Measurements from ENCODE around the gene TTLL9. TPM values are rescaled to one million over a fixed set of nuclear protein-coding genes. Genes with fewer than 3 reads are reported as not detected.
A peak's percentile ranks its signal among the peaks of the same experiment; 100 is the strongest.

The TTLL9 gene
- total RNA-seq, 2 experiments from 2014 or later = not detected

DNA sequence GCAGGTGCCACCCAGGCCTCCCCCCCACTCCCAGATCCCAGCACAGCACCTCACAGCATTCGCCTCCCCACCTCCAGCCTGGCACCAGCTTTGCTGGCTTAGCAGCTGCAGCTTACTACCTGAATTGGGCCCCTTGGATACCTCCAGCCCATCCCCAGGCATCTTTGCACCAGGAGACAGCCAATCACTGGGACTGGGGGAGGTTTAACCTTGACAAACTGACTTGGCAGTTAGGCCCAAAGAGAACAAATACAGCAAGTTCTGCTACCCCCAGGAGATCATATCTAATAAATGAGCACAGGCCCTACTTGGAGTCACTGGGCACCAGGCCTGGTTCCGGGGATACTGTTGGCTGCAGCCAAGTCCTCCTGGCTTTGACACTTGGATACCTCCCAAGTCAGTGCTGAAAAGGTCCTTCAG lies 72.6 kb downstream of the TTLL9 start:
- Mint-ChIP-seq H3K9me3 (no peaks in the 10 kb centered on the region), H3K27ac (no peak overlapping the region), H3K27me3 (no peaks in the 10 kb centered on the region), H3K36me3 (ENCODE audit: low read depth) (peaks cover 30% of the 10 kb centered on the region), H3K4me1 (no peaks in the 10 kb centered on the region), H3K4me3 (no peak overlapping the region)
- ChIA-PET POLR2A (no interaction called here), CTCF (interaction anchor here (3.4 kb wide), 1 partner anchor 9 kb away, joined by 16 read pairs; the partner anchor contains the start of gene PDRG1)
- no peak for DNase-seq

DNA sequence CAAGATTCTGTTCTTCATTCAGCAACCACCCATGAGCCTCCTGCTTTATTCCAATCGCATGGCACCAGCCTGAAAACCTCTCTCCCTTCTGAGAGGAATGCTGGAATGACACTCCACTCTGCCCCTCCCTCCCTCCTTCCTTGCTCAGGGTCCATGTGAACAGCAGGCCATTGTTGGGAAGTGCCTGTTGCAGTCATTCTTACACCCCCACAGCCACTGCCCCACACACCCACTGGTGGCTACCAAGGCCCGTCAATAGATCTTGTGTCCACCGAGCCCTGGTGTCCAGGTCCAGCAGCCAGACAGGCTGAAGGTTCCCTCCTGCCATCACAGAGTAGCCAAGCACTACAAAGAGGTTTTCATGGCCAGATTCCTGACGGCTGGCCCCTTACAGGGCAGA lies 74.9 kb downstream of the TTLL9 start:
- CTCF ChIA-PET = no interaction called here
- POLR2A ChIA-PET = interaction anchor here (0.6 kb wide), 1 partner anchor 923 kb away, joined by 4 read pairs; no protein-coding TSS in a partner anchor
- DNase-seq = no peak
- H3K27ac Mint-ChIP-seq = no peak overlapping the region
- H3K4me1 Mint-ChIP-seq = peaks cover 14% of the 10 kb centered on the region
- H3K4me3 Mint-ChIP-seq = no peak overlapping the region
- no peaks in the 10 kb centered on the region for H3K9me3 Mint-ChIP-seq
- peaks cover 51% of the 10 kb centered on the region for H3K36me3 Mint-ChIP-seq (ENCODE audit: low read depth)
- H3K27me3 Mint-ChIP-seq = no peaks in the 10 kb centered on the region

DNA sequence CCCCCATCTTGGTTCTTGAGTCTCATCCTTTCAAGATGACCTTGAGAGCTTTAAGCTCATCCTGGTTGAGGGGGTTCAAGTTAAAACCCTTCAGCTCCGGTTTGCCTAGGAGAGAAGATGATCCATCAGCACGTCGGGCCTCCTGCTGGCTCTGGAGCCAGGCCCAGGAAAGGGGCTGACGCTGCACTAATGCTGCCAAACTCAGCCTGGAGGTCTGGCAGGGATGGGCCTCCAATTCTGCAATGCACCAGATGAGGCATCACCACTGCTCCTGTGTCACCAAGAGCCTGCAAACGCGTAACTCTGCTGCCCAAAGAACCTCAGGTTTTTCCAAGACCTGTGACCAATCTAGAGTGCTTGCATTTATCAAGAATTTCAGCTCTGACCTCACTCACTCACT lies 75.4 kb downstream of the TTLL9 start:
- Mint-ChIP-seq H3K4me3 (no peak overlapping the region), H3K27me3 (no peaks in the 10 kb centered on the region), H3K36me3 (ENCODE audit: low read depth) (peaks cover 54% of the 10 kb centered on the region), H3K4me1 (peaks cover 19% of the 10 kb centered on the region), H3K27ac (no peak overlapping the region), H3K9me3 (no peaks in the 10 kb centered on the region)
- CTCF ChIA-PET = interaction anchor here (2.9 kb wide), 1 partner anchor 93 kb away, joined by 11 read pairs; no protein-coding TSS in a partner anchor
- POLR2A ChIA-PET = no interaction called here
- no peak for DNase-seq

DNA sequence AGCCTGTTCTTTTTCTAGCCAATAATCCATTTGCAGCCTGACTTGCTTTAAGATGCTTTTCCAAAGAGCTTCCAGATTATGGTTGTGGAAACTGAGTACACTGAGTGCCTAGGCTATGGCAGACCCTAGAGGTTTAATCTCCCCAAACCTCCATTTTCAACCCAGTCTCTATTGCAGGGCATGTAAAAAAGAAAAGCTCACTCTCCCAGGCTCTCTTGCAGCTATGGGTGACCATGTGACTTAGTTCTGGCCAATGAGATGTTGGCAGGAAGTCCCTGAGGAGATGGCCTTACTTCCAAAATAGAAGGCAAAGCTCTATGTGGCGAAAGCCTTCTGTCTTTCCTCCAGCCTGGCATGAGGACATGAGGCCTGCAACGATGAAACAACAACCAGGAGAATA lies 77.6 kb downstream of the TTLL9 start:
- POLR2A ChIA-PET = interaction anchor here (0.7 kb wide), 1 partner anchor 284 kb away, joined by 3 read pairs; no protein-coding TSS in a partner anchor

DNA sequence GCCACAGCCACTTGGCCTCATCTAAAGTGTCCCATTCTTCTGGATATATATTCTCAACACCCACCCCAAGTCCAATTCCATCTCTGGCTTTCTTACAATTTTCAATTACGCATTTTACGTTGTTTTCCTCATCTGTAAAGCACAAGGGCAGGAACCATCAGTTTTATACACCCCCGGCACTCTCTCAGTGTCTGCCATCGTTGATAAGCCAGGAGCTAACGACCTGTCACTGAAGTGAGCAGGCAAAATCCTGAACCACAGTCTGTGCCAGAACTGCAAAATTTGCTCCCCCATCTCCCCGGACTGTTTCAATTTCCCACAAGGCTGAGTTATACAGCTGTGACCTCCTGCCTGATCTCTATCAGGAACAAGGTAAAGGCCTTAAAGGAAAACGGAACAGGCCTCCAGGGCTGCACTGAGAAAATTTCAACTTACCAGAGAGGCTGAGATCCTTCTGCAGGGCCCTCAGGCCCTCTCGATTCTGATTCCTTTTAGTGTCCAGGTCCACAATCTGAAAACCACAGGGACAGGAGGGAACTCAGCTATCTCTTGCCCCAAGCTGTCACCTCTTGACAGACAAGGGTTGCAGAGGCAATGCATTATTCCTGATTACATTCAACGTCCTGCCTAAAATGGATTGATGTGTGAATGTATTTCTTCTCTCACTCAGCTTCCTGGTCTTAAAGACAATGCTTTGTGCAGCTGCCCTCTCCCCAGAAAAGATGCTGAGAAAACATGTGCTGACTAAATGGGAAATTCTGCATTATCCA lies 79.6 kb downstream of the TTLL9 start:
- ChIA-PET CTCF (interaction anchor here (0.8 to 4.1 kb wide), 7 partner anchors 10 to 127 kb away, joined by 3 to 49 read pairs (median 6); no protein-coding TSS in a partner anchor), POLR2A (interaction anchor here (1.7 kb wide), 1 partner anchor 18 kb away, joined by 5 read pairs; the partner anchor contains the start of gene XKR7)
- Mint-ChIP-seq H3K9me3 (no peaks in the 10 kb centered on the region), H3K4me1 (peaks cover 29% of the 10 kb centered on the region), H3K36me3 (ENCODE audit: low read depth) (peaks cover 48% of the 10 kb centered on the region), H3K27ac (no peak overlapping the region), H3K27me3 (peaks cover 2% of the 10 kb centered on the region), H3K4me3 (peak overlapping the region; percentile 96)
- DNase-seq = no peak

More for the DNA sequence above, 77.6 kb downstream of the TTLL9 start:
- H3K4me3 Mint-ChIP-seq = no peak overlapping the region
- H3K36me3 Mint-ChIP-seq (ENCODE audit: low read depth) = peaks cover 56% of the 10 kb centered on the region
- H3K4me1 Mint-ChIP-seq = peaks cover 29% of the 10 kb centered on the region
- no peaks in the 10 kb centered on the region for H3K9me3 Mint-ChIP-seq
- no peak for DNase-seq
- H3K27me3 Mint-ChIP-seq = no peaks in the 10 kb centered on the region
- CTCF ChIA-PET = interaction anchor here (2.9 kb wide), 1 partner anchor 95 kb away, joined by 11 read pairs; no protein-coding TSS in a partner anchor
- H3K27ac Mint-ChIP-seq = no peak overlapping the region

DNA sequence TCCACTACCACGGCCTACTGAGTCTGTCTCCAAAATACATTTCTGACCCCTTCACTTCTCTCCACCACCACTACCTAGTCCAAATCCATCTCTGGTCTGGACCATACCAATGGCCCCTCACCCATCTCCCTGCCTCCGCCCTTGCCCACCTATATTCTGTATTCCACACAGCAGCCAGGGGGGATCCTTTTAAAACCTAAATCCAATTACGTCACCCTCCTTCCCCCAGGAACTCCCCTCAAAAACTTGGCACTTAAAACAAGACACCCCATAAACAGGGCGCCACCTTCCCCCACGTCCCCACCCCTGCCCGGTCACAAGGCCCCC lies 80.7 kb downstream of the TTLL9 start:
- peaks cover 42% of the 10 kb centered on the region for H3K36me3 Mint-ChIP-seq (ENCODE audit: low read depth)
- POLR2A ChIA-PET = interaction anchor here (1.3 to 1.7 kb wide), 5 partner anchors 9 to 90 kb away, joined by 3 to 5 read pairs (median 5); partner anchors contain the start of gene XKR7
- H3K27ac Mint-ChIP-seq = peak overlapping the region; percentile 87
- no peak for DNase-seq
- peak overlapping the region; percentile 96 for H3K4me3 Mint-ChIP-seq
- H3K27me3 Mint-ChIP-seq = peaks cover 5% of the 10 kb centered on the region
- peaks cover 29% of the 10 kb centered on the region for H3K4me1 Mint-ChIP-seq
- CTCF ChIA-PET = interaction anchor here (0.8 to 4.1 kb wide), 22 partner anchors 8 to 585 kb away, joined by 3 to 49 read pairs (median 4); partner anchors contain the start of genes TM9SF4 and XKR7
- H3K9me3 Mint-ChIP-seq = no peaks in the 10 kb centered on the region

DNA sequence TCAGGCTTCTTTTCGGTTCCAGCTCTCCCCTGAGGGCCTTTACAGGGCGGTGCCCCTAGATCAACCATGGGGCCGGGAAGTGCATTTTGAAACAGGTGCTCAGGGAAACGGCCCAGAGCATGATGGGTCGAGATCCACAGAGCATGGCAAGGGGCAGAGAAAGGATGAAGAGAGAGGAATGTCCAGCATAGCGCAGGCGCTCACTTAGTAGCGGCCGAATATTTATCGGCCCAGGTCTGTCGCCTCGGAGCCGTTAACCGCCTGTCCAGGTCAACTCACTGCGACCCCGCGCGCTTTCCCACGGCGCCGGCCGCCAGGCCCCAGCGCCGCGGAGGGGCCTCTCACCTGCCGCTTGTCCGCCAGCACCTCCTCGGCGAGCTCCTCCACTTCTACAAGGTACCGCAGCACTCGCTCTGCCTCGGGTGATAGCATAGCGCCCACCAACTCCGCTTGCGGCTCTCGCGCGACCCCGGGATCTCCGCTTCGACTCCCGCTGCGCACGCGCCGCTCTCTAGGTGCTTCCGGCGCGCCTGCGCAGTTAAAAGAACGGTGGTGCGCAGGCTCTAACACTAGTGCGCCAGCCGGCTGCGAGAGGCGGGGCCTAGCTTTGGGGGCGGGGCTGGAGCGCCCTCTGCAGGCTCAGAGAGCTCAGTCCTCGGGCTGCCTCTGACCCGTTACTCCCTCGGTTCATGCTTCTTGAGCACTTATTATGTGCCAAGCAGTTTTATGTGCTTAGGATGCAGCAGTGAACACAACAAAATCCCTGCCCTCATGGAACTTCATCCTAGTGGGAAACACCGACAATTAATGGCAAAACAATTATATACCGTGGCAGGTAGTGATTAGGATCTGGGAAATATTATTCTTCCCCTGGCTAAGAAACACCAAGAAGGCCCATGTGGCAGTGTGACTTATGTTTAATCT lies 81.4 kb downstream of the TTLL9 start, which contains the start of gene PDRG1:
Gene PDRG1, minus strand, starts transcription at position 517 of the 924 bp plus-strand sequence. Its CDS starts 85 bp downstream, at position 432.
- peaks cover 29% of the 10 kb centered on the region for H3K4me1 Mint-ChIP-seq
- peaks cover 10% of the 10 kb centered on the region for H3K27me3 Mint-ChIP-seq
- H3K36me3 Mint-ChIP-seq (ENCODE audit: low read depth) = peaks cover 36% of the 10 kb centered on the region
- no peaks in the 10 kb centered on the region for H3K9me3 Mint-ChIP-seq
- DNase-seq = peak; percentile 98
- H3K4me3 Mint-ChIP-seq = peak within 1 kb of the TSS; percentile 96
- ChIA-PET POLR2A (interaction anchor here (0.9 to 1.7 kb wide), 10 partner anchors 10 to 792 kb away, joined by 3 to 7 read pairs (median 4); partner anchors contain the start of genes COMMD7 and XKR7), CTCF (interaction anchor here (0.7 to 4.1 kb wide), 40 partner anchors 9 to 717 kb away, joined by 3 to 49 read pairs (median 4); partner anchors contain the start of genes FOXS1, TM9SF4 and XKR7)
- peak within 1 kb of the TSS; percentile 87 for H3K27ac Mint-ChIP-seq

DNA sequence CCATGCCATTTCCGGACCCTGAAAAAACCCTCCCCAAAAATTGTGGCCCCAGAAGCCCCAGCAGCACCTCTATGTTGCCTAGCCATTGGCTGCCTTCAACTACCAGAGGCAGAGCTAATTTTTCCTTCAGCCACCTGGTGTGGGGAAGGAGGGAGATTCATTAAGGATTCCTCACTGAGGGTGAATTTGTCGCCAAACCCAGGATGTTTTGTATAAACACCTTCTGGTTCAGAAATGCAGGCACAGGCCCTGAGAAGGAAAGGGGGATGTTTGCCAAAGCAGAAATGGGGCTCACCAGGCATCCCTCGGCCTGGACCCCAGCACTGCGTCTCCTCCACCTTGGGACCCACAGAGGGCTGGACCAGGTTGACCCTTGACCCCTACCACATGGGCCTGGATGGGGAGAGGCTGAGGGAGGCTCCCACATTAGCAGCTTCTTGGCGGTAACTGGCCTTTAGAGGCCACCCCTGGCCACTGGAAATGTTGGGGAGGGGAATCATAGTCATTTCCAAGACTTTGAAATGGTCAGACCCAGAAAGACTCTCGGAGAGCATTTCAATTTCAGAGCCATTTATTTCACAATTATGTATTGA lies 83.2 kb downstream of the TTLL9 start:
- H3K36me3 Mint-ChIP-seq (ENCODE audit: low read depth) = peaks cover 20% of the 10 kb centered on the region
- peaks cover 28% of the 10 kb centered on the region for H3K4me1 Mint-ChIP-seq
- ChIA-PET CTCF (interaction anchor here (1.9 to 4.1 kb wide), 5 partner anchors 11 to 100 kb away, joined by 5 to 49 read pairs (median 16); partner anchors contain the start of gene XKR7), POLR2A (no interaction called here)
- no peaks in the 10 kb centered on the region for H3K9me3 Mint-ChIP-seq
- DNase-seq = no peak
- H3K27me3 Mint-ChIP-seq = peaks cover 17% of the 10 kb centered on the region
- H3K4me3 Mint-ChIP-seq = no peak overlapping the region
- no peak overlapping the region for H3K27ac Mint-ChIP-seq

DNA sequence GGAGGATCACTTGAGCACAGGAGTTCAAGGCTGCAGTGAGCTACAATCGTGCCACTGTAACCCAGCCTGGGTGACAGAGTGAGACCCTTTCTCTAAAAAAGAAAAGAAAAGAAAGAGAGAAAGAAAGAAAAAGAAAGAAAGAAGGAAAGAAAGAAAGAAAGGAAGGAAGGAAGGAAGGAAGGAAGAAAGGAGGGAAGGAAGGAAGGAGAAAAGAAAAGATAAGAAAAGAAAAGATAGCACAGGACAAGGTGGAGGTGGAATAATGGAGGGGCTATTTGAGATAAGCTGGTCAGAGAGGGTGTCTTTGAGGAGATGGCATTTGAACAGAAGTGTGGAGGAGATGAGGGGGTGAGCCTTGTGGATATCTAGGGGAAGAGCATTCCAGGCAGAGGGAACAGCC lies 84.1 kb downstream of the TTLL9 start:
- CTCF ChIA-PET = interaction anchor here (1.9 kb wide), 1 partner anchor 74 kb away, joined by 5 read pairs; no protein-coding TSS in a partner anchor
- POLR2A ChIA-PET = no interaction called here
- peaks cover 13% of the 10 kb centered on the region for H3K36me3 Mint-ChIP-seq (ENCODE audit: low read depth)

DNA sequence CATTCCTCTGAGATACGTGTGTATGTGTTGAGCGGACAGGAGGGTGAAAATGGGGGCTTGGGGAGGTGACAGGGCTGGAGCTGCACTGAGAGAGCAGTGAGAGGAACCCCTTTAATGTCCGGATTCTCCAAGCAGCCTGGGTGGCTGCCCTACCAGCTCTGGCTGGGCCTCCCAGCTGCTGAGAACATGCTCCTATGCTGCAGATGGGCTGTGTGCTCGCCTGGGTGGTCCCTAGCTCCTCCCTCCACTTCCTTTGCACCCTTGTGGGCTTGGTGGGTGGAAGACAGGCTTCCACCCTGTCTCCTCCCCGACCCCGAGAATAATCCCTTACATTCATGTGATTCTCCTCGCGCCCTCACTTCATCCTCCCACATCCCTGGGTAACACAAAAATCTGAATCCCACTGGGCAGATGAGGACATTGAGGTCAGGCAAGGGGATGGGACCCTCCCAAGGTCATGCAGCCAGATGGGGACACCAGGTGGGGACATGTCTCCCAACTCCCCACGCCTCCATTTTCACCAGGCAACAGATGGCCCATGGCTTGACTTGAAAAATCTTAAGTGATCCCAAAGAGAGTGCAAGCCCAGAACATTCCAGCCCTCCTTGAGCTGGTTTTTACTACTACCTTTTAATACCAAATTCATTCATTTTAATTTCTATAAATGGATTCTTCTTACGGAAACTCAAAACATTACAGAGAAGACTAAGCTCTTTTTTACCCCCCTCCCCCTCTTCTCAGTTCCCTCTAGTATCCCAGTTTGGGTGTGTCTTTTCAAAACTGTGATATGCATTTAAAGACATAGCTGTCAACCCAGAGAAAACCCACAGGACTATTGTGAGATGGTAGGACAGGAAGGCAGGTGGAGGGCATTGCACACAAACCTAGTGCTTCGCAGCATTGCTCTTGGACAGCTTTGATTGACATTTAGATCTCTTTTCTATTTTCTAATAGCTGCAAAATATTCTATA lies 86.4 kb downstream of the TTLL9 start:
- no peak for DNase-seq
- Mint-ChIP-seq H3K9me3 (no peaks in the 10 kb centered on the region), H3K36me3 (ENCODE audit: low read depth) (peaks cover under 1% of the 10 kb centered on the region), H3K4me3 (no peak overlapping the region), H3K27me3 (peaks cover 23% of the 10 kb centered on the region), H3K4me1 (peaks cover 2% of the 10 kb centered on the region), H3K27ac (no peak overlapping the region)
- POLR2A ChIA-PET = no interaction called here
- CTCF ChIA-PET = no interaction called here

More for the DNA sequence above, 84.1 kb downstream of the TTLL9 start:
- no peak overlapping the region for H3K27ac Mint-ChIP-seq
- peaks cover 23% of the 10 kb centered on the region for H3K4me1 Mint-ChIP-seq
- no peak for DNase-seq
- no peak overlapping the region for H3K4me3 Mint-ChIP-seq
- H3K27me3 Mint-ChIP-seq = peaks cover 20% of the 10 kb centered on the region
- no peaks in the 10 kb centered on the region for H3K9me3 Mint-ChIP-seq

DNA sequence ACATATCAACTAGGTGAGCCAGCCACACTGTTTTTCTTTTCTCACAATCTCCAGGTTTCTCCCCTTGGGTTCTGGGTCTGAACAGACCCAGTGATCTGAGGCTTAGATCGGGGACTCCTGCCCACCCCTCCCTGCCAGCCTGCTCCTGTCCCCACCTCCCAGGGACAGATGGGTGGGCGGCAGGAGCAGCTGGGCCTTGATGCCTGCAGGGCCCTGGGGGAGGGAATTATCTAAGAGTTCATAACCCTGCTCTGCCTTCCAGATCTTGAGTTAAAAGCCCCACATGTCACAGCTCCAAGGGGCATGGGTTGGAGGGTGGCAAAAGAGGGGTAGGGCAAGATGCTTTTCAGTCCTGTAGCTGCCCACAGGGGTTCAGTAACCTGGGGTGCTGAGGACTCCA lies 92.3 kb downstream of the TTLL9 start:
- ChIA-PET CTCF (interaction anchor here (1.3 kb wide), 1 partner anchor 11 kb away, joined by 8 read pairs; the partner anchor contains the start of gene PDRG1), POLR2A (interaction anchor here (0.8 kb wide), 1 partner anchor 11 kb away, joined by 5 read pairs; the partner anchor contains the start of gene PDRG1)
- no peaks in the 10 kb centered on the region for H3K9me3 Mint-ChIP-seq
- H3K4me3 Mint-ChIP-seq = no peak overlapping the region
- H3K27ac Mint-ChIP-seq = no peak overlapping the region
- peaks cover 3% of the 10 kb centered on the region for H3K4me1 Mint-ChIP-seq
- peaks cover 35% of the 10 kb centered on the region for H3K27me3 Mint-ChIP-seq
- H3K36me3 Mint-ChIP-seq (ENCODE audit: low read depth) = no peaks in the 10 kb centered on the region
- no peak for DNase-seq
